Peyer's patch (tissue), 4 donors: ENCODE data around the gene SMYD3.

Experiments
- POLR2A ChIP-seq, 2 donors: fragments of 450-650 bp; IDR thresholded peaks; one replicate each; pipeline ENCODE4 v1.5.1; 2017; ENCODE audit warnings: antibody characterized with exemption in 2 of 2, mild to moderate bottlenecking in 2 of 2, moderate library complexity in 2 of 2
- TF ChIP-seq, protein P1 (sequence below), 6 experiments: fragments of 450-650 bp in 4 of 6; fragments of 200-600 bp in 2 of 6; sonication (generic) in 1 of 6; IDR thresholded peaks; one replicate each; pipeline ENCODE4 v1.5.1; 2017 to 2019; ENCODE audit warnings: antibody characterized with exemption in 6 of 6, mild to moderate bottlenecking in 3 of 6, moderate library complexity in 1 of 6

GRCh38 chr1:246364415-246364941, 142.6 kb downstream of the SMYD3 start:
- TF ChIP-seq POLR2A (IDR thresholded peaks at IDR 0.05): no peak
- TF ChIP-seq, protein P1, sequence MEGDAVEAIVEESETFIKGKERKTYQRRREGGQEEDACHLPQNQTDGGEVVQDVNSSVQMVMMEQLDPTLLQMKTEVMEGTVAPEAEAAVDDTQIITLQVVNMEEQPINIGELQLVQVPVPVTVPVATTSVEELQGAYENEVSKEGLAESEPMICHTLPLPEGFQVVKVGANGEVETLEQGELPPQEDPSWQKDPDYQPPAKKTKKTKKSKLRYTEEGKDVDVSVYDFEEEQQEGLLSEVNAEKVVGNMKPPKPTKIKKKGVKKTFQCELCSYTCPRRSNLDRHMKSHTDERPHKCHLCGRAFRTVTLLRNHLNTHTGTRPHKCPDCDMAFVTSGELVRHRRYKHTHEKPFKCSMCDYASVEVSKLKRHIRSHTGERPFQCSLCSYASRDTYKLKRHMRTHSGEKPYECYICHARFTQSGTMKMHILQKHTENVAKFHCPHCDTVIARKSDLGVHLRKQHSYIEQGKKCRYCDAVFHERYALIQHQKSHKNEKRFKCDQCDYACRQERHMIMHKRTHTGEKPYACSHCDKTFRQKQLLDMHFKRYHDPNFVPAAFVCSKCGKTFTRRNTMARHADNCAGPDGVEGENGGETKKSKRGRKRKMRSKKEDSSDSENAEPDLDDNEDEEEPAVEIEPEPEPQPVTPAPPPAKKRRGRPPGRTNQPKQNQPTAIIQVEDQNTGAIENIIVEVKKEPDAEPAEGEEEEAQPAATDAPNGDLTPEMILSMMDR (IDR thresholded peaks at IDR 0.05): no peak
